Kidney (tissue), 14 donors: ENCODE data around the gene MGAM2. TPM values are rescaled to one million over a fixed set of nuclear protein-coding genes. Genes with fewer than 3 reads are reported as not detected.

Experiments used
- DNase-seq, 5 donors: peaks; one replicate each; pipeline ENCODE4 v3.0.0-alpha.2; 2013 to 2020
- FAIRE-seq: peaks from 2 replicates; lab custom pipeline; 2012; peaks lifted over from hg19 to GRCh38; lab: Jason Lieb, UNC
- H3K27ac ChIP-seq, 2 donors: one replicate each; pipeline ENCODE4 v1.7.0; 2013; ENCODE audit warnings: low read depth in 2 of 2, low read length in 2 of 2, inconsistent platforms in 1 of 2
- H3K27me3 ChIP-seq: one replicate; pipeline ENCODE4 v1.7.1; 2013; ENCODE audit warnings: low read length, inconsistent platforms; ENCODE audit not compliant: control insufficient read depth, insufficient read depth
- H3K36me3 ChIP-seq, 3 donors: one replicate each; pipeline versions ENCODE4 v1.7.0 to v1.7.1; 2013; ENCODE audit warnings: low read length in 3 of 3, control low read depth in 1 of 3, inconsistent platforms in 1 of 3; ENCODE audit not compliant: insufficient read depth in 3 of 3, control insufficient read depth in 2 of 3
- H3K4me1 ChIP-seq, 3 donors: one replicate each; pipeline versions ENCODE4 v1.7.0 to v1.7.1; 2013; ENCODE audit warnings: low read length in 3 of 3, inconsistent platforms in 1 of 3, low read depth in 1 of 3; ENCODE audit not compliant: control insufficient read depth in 2 of 3, insufficient read depth in 2 of 3
- H3K4me3 ChIP-seq, 3 donors: one replicate each; pipeline versions ENCODE4 v1.7.0 to v1.8.1; 2013; ENCODE audit warnings: low read length in 3 of 3, control low read depth in 1 of 3, inconsistent platforms in 1 of 3
- H3K9ac ChIP-seq, 3 donors: one replicate each; pipeline versions ENCODE4 v1.7.0 to v1.7.1; 2013; ENCODE audit warnings: low read length in 3 of 3, control low read depth in 1 of 3, inconsistent platforms in 1 of 3
- H3K9me3 ChIP-seq, 3 donors: one replicate each; pipeline versions ENCODE4 v1.7.0 to v1.7.1; 2013; ENCODE audit warnings: low read length in 3 of 3, control low read depth in 1 of 3, inconsistent platforms in 1 of 3; ENCODE audit not compliant: control insufficient read depth in 2 of 3, insufficient read depth in 1 of 3
- intact Hi-C: fragments of 100-400 bp; cut with DNase I; formaldehyde crosslinking; loops from one replicate; pipeline ENCODE4 v1.11.1; 2022
- polyA plus RNA-seq: library from polyadenylated mRNA; stranded (reverse); fragments of 350-450 nt; fragmentation: Illumina TruSeq; extraction: RNeasy Lipid Tissue Mini Kit (QIAGEN cat#74804); gene quantifications from one replicate; pipeline ENCODE4 v1.2.3, GENCODE V29; 2014; ENCODE audit warnings: low read depth, low replicate concordance; ENCODE audit not compliant: insufficient read depth
- total RNA-seq: library from RNA; stranded (reverse); fragmentation: NEBNext Ultra II Directional; extraction: Animal tissue kit (Norgen Biotek cat#: 25700); gene quantifications from one replicate; pipeline ENCODE4 v1.2.1, GENCODE V29; 2021
- TF ChIP-seq, protein P1 (sequence below): IDR thresholded peaks from 3 replicates; pipeline ENCODE4 v1.5.1; 2012; ENCODE audit warnings: mild to moderate bottlenecking, moderate library complexity, borderline replicate concordance; ENCODE audit not compliant: insufficient read depth; ENCODE audit errors: extremely low read depth
- donor health status: control.
- donor health status: control.
- donor health status: control.
- donor health status: control.
- donor health status: control.
- donor health status: DM: yes; HTN: yes; CAD: no.
- donor health status: Normal renal cell carcinoma (clear cell type).

The MGAM2 gene
- total and polyA plus RNA-seq, 2 donors from 2014 or later = 0.13 TPM; not detected in 1

DNA sequence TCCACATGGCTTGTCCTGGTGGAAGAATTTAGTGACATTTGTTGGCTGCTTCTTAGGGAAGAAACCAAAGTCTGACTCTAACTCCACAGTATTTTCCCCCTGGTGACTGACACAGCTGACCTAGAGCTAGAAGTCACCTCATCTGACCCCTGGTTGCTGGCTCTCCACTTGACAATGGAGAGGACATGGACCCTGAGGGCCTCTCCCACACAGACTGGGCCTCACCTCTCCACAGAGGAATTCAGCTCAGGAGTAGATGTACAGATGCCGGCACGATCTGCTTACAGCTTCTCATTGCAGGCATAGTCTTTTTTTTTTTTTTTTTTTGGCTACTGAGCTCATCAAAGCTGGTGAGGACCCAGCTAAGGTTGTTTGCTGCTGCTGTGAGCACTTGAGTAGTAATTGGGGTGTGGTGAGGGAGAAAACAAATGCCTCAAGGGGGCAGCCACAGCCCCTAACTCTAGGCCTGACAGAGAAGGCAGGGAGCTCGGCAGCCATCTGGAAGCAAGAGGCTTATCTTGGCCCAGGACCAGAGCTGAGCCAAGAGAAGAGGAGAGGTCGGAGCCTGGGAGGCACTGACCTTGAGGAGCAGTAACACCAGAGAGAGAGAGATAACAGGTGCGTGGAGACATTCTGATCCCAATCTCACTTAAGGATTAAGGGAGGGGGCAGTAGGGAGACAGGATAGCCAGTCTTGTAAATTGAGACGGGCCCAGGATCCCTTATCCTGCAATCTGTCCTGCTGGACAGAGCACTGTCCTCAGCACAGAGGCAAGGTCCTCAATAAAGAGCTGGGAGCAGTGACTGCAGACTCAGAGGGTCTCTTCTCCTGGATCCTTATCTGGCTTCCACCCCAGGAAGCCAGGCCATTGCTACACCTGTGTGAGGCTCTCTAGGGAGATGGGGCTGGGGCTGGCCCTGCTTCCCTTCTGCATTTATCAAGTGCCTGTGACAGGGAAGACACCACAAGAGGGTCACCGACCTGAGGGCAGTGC is 136.9 kb downstream of the MGAM2 start:
- H3K4me1 ChIP-seq = no peaks in the 10 kb centered on the region
- no peak overlapping the region for H3K9ac ChIP-seq
- intact Hi-C loops = no loop called here
- DNase-seq (no peak), FAIRE-seq (no peak)
- H3K4me3 ChIP-seq = no peak overlapping the region
- H3K36me3 ChIP-seq = no peaks in the 10 kb centered on the region
- H3K27ac ChIP-seq = no peak overlapping the region
- no peaks in the 10 kb centered on the region for H3K9me3 ChIP-seq
- no peaks in the 10 kb centered on the region for H3K27me3 ChIP-seq
- TF ChIP-seq, protein P1, sequence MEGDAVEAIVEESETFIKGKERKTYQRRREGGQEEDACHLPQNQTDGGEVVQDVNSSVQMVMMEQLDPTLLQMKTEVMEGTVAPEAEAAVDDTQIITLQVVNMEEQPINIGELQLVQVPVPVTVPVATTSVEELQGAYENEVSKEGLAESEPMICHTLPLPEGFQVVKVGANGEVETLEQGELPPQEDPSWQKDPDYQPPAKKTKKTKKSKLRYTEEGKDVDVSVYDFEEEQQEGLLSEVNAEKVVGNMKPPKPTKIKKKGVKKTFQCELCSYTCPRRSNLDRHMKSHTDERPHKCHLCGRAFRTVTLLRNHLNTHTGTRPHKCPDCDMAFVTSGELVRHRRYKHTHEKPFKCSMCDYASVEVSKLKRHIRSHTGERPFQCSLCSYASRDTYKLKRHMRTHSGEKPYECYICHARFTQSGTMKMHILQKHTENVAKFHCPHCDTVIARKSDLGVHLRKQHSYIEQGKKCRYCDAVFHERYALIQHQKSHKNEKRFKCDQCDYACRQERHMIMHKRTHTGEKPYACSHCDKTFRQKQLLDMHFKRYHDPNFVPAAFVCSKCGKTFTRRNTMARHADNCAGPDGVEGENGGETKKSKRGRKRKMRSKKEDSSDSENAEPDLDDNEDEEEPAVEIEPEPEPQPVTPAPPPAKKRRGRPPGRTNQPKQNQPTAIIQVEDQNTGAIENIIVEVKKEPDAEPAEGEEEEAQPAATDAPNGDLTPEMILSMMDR = no peak

DNA sequence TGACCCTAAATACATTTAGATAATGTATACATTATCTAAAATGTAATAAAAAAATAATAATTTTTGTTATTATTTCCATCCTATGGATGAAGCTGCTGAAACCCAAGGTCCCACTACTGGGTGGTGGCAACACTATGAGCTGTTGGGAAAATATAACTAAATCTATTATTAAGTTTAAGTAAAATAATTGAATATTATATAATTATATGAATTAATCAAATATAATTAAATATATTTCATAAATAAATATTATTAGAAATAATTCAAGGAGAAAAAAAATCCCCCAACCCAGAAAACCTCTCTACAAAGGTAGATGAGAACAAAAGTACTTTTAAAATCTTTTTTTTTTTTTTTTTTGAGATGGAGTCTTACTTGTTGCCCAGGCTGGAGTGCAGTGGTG is 138.4 kb downstream of the MGAM2 start:
- Histone ChIP-seq H3K27me3 (no peaks in the 10 kb centered on the region), H3K9me3 (no peaks in the 10 kb centered on the region), H3K4me3 (no peak overlapping the region), H3K27ac (no peak overlapping the region), H3K9ac (no peak overlapping the region), H3K36me3 (no peaks in the 10 kb centered on the region), H3K4me1 (no peaks in the 10 kb centered on the region)
- TF ChIP-seq, protein P1 = no peak
- FAIRE-seq (no peak), DNase-seq (no peak)
- intact Hi-C loops = no loop called here

DNA sequence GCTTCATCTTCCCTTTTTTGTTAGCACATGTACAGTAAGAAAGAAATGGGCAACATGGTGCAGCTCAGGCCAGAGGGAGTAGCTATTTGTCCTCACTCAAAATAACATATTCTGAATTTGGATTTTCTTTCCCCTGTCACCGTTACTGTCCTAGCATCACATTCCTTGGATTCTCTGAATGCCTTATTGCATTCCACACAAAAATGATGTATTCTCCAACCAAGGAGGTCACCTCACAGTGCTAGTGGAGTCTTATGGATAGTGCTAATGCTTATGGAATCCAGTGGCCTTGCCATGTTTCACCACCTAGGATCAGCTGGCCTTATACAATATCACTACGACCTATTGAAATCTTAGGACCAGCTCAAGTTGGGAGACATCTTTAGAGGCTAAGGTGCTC is 139.2 kb downstream of the MGAM2 start:
- TF ChIP-seq, protein P1 = no peak
- H3K27ac ChIP-seq = no peak overlapping the region
- no peaks in the 10 kb centered on the region for H3K36me3 ChIP-seq
- intact Hi-C loops = no loop called here
- H3K4me1 ChIP-seq = no peaks in the 10 kb centered on the region
- no peaks in the 10 kb centered on the region for H3K27me3 ChIP-seq
- H3K4me3 ChIP-seq = no peak overlapping the region
- no peak for FAIRE-seq
- no peak overlapping the region for H3K9ac ChIP-seq
- no peak for DNase-seq
- no peaks in the 10 kb centered on the region for H3K9me3 ChIP-seq
